GM18499 (cell line): ENCODE results near the gene ARHGEF7.

ENCODE experiments used
- ATAC-seq: cut with Tn5 transposase; IDR thresholded peaks from one replicate; pipeline ENCODE4 v1.9.1; 2021; ENCODE audit warnings: moderate number of reproducible peaks; ENCODE audit not compliant: insufficient read depth, unreplicated experiment

The ARHGEF7 gene

DNA sequence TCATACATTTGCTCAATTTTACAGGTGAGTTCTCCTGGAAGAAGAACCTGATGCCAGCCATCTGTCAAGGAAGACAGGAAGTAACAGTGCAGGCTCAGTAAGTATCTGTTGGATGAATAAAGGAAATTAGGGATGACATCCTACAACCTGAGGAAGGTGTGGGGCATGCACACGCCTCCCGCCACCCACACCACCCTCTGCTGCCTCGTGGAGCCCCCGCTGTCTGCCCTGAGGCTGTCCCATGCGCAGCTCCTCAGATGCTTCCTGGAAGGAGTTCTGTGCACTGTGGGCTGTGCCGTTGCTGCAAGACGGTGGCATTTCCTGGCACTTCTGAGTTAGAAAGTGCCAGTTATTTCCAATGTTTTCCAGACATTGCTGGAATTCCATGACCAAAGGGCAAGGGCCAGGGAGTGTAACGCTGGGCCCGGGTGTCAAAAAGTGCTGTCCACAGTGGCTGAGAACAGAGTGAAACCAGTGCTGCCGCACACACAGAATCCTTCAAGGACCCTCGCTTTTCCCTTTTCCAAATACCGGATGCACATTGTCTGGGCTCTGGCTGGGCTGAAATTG is 201.1 kb downstream of the ARHGEF7 start:
- no peak for ATAC-seq

DNA sequence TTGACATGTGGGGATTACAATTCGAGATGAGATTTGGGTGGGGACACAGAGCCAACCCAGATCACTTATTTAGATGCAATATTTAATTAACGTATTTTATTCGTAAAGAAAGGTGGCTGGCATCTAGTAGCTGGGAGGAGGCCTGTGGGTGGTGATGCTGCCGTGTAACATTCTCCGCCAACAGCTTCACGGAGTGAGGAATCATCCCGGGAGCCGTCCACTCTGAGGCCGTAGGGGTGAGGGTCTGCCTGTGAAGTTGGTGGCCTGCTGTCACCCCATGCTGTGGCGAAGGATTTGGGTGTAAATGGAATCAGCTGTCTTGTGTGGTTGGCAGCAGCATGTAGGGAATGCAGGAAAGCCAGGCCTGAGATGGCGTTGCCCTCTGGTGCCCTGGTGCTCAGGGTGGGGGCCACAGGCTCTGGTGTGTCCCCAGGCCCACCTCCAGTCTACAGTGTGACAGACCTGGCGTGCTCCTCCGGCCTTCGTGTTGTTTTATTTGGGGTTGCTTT is 202.0 kb downstream of the ARHGEF7 start:
- ATAC-seq, result no peak

- no peak for ATAC-seq
Observed at GRCh38 chr13:111317571-111318345, 202.6 kb downstream of the ARHGEF7 start.

GRCh38 chr13:111318386-111318785 is 203.3 kb downstream of the ARHGEF7 start:
- ATAC-seq, result no peak

DNA sequence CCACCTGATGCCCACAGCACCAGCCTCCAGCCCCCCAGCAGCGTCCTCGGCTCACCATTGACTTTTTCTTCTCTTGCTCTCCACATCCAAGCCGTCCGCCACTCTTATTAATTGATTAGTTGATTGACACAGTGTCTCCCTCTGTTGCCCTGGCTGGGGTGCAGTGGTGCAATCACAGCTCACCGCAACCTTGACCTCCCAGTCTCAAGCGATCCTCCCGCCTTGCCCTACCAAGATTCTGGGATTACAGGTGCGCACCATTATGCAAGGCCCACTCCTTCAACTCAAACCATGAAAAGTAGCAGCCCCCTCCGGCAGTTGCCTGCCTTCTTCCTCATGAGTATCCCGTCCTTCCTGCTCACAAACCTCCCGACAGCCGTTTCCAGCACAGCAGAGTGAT is 204.4 kb downstream of the ARHGEF7 start:
- ATAC-seq, result no peak

DNA sequence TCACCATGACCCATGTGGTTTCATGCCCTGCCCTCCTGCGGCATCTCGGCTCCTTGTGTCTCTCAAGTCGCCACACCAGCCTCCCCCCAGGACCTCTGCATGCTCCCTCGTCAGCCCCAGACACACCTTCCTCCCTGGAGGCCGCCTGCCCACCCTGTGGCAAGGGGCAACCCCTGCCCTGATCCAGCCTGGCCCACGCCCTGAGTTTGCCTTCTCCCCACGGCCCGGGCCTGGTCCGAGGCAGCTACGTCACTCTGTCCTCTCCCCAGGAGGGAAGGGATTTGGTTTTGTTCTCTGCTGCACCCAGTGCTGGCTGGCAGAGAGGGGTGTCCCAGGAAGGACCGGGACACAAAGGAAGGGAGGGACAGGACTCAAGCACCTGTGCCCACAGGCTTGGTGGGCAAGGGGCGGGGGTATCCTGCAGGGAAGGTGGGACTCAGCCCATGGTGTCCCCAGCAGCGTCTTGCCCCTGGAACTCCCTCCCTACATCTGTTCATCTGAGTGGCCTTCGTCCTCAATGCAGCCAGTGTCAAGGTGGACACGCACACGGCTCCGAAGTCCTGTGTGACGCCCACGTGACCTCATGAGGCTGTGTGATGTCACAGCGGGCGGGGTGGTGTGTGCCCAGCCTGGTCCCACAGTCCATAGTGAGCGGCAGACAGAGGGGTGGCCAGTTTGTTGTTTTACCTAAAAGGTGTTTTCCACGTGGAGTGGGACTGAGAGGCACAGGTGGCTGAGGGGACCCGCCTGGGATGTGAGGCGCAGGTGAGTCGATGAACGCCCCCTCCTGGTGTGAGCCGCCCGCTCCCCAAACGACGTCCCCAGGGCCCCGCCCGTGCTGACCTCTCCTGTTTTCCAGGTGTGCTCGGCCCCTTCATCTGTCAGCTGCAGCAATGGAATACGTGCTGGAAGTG is 205.1 kb downstream of the ARHGEF7 start, which contains the start of gene TEX29:
TSS of gene TEX29 (plus strand) at position 645 of the 914 bp plus-strand sequence. CDS start at position 894, 249 bp downstream.
- ATAC-seq, result no peak

DNA sequence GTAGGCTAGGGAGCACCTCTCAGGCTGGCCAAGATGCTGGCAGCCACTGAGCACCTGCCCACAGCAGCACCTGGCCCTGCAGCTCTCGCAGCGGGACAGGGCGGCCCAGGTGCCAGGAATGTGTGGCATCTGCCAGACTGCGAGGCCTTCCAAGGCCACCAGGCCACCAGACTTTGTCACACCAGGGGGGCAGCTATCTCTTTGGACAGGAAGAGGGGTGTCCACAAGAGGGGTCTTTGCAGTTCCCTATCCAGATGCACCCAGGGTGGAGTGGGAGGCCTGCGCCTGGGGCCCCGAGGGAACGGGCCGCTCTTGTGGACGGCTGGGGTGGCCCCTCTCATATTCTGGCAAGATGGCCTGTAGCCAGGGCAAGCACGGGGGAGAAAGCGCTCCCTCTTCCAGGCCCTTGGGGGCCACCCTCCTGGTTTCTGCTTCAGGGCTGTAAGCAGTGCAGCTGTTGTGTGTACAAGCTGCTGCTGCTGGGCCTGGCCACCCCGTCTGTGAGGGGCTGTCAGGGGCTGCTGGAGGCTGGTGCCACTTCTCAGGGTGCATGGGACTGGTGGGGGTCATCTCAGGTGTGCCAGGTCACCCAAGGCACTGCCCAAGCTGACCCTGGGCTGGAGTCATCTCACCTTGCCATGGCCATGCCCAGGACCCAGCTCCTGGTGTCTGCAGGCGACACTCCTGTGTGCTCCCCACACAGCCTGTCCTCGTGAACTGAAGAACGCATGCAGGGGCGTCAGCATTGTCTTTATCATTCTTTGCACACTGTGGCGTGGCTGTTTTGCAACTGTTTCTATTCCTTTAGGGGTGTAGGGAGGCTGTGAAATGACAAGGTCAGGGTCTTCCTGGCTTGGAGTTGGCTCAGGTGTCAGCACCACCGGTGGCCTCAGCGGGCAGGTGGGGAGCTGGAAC is 207.1 kb downstream of the ARHGEF7 start:
- no peak for ATAC-seq

DNA sequence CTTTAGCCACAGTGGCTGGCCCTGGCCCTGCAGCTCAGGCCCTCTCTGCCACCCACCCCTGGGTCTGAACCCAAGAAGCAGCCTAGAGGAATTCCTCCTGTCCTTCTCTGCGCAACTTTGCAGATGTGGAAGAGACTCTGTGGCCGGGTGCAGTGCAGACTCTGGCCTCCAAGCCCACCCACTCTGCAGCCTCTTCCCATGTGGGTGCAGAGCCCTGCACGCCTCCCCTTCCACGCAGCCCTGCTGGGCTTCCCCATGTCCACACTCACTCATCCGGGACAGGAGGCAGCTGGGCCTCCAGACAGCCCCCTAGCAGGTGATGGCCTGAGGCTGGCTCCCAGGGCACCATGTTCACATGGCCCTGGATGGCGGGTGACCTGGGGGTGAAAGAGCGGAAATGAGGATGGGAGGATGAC is 207.8 kb downstream of the ARHGEF7 start:
- ATAC-seq, result no peak

DNA sequence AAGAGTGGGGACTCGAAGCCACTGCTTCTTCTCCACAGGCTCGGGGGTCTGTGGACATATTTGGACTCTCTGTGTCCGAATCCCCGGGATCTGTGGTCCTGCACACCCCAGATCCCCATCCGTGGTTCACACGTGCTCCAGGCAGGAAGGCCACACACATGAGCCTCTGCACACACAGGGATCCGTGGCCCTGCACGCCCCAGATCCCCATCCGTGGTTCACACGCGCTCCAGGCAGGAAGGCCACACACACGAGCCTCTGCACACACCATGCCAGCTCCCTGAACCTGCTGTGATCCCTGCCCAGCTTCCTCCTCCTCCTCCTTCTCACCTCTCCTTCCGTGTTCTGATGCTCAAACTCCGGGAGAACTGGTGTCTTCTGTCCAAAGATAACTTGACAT is 208.4 kb downstream of the ARHGEF7 start:
- ATAC-seq, result no peak

DNA sequence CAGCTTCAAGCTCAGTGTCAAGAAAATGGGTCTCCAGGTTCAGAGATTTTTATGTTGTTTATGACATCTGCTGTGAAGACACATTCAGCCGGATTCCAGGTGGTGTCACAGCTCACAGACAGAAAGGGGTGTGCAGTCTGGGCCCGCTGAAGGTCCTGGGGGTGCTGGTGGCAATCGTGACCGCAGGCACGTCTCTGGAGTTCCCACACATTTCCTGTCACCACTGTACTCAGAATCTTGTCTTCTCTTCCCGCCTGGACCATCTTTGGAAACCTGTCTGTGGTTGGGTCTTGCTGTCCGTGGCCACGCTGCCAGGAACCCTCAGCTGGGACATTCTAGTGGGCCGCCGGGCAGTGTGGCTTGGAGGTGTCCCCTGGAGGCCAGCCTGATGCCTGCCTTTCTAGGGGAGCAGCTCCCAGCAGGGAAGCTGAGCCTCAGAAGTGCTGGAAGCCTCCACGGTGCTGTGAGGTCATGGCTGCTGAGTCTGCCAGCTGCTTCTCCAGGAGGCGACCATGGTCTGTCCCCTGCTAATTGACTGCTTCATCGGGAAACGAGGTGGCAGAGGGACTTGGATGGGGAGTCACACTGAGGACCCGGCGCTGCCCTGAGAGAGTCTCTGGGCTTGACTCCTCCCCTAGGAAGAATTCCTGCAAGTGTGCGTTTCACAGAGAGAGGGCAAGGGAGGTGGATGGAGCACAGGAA is 209.0 kb downstream of the ARHGEF7 start:
- ATAC-seq, result no peak

DNA sequence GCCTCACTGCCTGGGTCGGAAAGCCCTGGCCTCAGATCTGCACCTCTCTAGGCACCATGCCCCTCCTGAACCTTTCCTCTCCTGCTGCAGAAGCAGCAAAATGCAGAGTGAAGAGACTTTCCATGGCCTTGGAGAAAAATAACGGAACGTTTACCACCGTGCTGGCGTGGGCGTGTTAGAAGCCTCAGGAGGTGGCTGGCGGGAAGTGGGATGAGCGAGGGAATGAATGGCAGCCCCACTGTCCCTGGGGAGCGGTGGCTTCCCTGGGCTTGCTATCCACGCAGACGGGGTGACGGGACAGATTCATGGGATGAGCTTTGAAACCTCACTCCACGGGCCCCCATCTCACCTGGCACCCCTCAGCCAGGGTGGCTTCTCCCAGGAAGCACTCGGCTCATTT is 209.6 kb downstream of the ARHGEF7 start:
- no peak for ATAC-seq

- ATAC-seq, result no peak
Observed at GRCh38 chr13:111325146-111325890, 210.2 kb downstream of the ARHGEF7 start.

- ATAC-seq, result no peak
Observed at GRCh38 chr13:111325941-111326620, 211.0 kb downstream of the ARHGEF7 start.

DNA sequence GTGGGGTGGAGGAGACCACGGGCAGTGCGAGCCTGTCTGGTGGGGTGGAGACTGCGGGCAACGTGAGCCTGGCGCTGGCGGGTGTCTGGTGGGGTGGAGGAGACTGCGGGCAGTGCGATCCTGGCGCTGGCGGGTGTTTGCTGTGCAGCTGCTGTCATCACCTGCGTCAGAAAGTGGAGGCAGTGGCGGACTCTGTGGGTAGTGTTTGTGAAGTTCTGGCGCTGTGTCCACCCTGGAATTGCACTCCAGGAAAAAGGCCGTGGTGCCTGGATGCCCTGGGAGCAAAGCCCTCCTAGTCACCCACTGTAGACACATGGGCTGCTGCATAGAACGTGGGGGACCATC is 211.5 kb downstream of the ARHGEF7 start:
- no peak for ATAC-seq

DNA sequence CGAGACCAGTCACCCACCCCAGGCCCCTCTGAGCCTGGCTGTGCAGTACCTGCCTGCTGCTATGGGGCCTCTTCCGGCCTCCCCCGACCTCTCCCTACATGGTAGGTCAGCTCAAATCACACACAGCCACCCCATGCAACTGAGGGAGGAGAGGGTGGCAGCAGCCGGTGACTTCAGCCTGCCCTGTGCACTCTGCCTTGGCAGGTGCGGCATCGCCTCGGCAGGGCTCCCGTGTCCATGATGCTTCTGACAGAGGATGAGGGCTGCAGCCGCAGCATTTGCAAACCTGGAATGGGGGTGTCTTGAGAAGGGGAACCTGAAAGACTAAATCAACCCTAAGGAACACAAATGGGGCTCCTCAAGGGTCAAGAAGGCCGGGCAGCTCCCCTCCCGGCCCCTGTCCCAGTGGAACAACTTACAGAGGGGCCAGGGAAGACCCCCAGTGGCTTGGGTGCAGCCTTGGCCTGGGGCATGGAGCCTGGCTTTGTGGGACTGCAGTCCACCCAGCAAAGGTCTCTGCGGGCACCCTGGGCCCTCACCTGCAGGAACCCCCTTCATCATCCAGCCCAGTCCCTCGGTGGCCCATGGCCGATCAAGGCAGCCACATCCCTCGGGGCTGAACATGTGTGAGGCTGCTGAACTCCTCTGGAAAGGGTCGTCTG is 212.0 kb downstream of the ARHGEF7 start:
- no peak for ATAC-seq

DNA sequence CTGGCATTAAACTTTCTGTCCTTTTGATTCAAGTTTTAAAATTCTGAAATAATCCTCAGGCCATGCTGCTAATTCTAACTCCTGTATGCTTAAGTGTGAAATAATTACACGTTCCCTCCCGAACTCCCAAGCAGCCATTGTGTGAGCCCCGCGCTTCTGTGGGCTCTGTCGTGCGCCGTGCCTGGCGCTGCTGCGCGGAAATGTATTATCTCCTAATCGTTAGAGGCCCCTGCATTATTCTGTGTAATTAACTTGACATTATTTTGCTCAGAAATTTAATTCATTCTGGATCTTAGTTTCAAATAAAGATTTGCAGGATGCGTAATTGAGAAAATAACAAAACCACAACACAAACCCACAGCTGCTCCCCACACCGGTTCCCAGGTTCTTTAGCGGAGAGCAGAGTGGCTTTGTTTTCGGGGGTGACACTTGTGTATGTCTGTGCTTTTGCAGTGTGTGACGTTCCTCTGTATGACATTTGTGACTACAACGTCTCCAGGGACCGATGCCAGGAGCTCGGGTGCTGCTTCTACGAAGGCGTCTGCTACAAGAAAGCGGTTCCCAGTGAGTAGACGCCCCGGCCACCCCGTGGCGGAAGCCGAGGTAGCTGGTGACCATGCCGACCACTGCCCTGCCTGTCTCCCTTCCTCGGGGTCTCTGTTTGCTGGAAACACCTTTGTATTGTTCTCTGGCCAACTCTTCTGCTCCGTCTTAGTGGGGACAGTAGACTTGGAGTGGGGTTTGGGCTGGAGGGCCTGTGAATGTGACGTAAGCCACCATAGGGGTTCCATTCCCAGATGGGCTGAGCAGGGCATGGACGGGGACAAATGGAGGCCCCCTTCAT is 212.8 kb downstream of the ARHGEF7 start:
- no peak for ATAC-seq
